ENCODE results near the gene PPP1R3G. TPM values are rescaled to one million over a fixed set of nuclear protein-coding genes. Genes with fewer than 3 reads are reported as not detected.

The PPP1R3G gene
- total and polyA plus RNA-seq, 3 experiments from 2014 or later, result not detected

DNA sequence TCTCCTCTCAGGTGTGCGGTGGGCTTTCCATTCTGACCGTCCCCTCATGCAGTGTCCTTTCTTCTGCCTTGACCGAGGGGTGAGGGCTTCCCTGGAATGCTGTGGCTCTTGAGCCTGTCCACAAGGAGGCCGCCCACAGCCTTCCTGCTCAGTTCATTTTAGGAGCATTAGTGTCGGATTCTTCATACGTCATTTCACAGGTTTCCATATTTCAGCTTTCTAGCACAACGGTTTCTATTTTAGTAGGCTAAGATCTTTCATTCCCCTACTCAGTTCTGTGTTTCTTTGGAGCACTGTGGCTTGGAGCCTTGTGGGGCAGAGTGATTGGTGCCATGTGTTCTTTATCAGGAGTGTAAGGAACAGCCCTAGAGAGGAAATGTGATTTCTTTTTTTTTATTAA, 5.5 kb downstream of the PPP1R3G start:
- Mint-ChIP-seq H3K4me1 (no peaks in the 10 kb centered on the region), H3K27ac (no peak overlapping the region), H3K9me3 (peaks cover 0 to 2% (median 0%) of the 10 kb centered on the region in 5 donors), H3K27me3 (peaks cover 22 to 58% of the 10 kb centered on the region in 2 donors), H3K4me3 (no peak overlapping the region), H3K36me3 (no peaks in the 10 kb centered on the region)
- Histone ChIP-seq H3K27me3 (ENCODE audit: insufficient read depth, low read length, poor library complexity, severe bottlenecking) (no peaks in the 10 kb centered on the region), H3K27ac (ENCODE audit: low read depth, low read length) (no peak overlapping the region), H3K9me3 (ENCODE audit: low read length) (no peaks in the 10 kb centered on the region), H3K4me3 (ENCODE audit: low read length) (no peak overlapping the region), H3K36me3 (ENCODE audit: insufficient read depth, low read length) (no peaks in the 10 kb centered on the region), H3K4me1 (ENCODE audit: insufficient read depth, low read length) (no peaks in the 10 kb centered on the region)
- DNase-seq, result no peak
- ChIA-PET POLR2A (no interaction called here), CTCF (no interaction called here)

DNA sequence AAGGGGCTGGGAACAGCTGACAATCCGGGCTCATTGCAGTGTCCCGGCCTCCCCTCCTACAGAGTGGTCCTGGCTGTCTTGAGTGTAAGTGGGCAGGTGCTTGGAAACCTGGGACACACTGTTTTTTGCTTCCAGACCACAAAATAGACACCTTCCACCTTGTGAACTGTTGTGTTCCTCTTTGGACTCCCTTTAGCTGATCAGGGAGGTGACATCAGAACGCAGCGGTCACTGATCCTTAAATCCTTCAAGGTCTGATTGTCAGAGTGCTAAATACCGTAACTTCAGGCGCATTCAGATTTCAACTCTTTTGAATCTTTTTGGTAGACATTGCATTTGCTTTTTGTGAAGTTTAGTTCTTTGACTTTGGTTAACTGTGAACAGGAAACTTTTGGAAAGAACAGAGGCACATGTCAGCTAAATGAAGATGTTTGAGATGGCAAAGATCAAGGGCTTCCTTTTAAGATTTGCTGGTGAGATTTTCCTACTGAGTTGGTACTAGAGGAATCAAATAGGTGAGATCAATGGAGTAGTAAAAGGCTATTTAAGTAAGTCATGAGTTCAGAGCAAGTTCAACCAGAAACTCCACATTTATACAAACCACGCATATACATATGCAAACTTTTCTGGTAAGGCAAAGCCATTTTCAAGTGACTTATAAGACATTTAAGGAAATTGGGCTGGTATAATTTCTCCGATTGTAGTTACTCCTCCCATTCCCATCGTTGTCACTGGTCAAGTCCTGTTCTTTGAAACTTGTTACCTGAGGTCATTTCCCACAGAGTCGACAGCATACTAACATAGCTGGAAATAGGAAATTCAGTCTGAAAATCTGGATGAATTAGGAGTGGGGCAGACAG, 6.3 kb downstream of the PPP1R3G start:
- no peak for DNase-seq
- H3K27ac ChIP-seq (ENCODE audit: low read depth, low read length), result no peak overlapping the region
- no peak overlapping the region for H3K27ac Mint-ChIP-seq
- ChIA-PET POLR2A (no interaction called here), CTCF (no interaction called here)
- no peaks in the 10 kb centered on the region for H3K27me3 ChIP-seq (ENCODE audit: insufficient read depth, low read length, poor library complexity, severe bottlenecking)
- H3K4me3 Mint-ChIP-seq, result no peak overlapping the region
- H3K27me3 Mint-ChIP-seq, result peaks cover 22 to 55% of the 10 kb centered on the region in 2 donors
- no peaks in the 10 kb centered on the region for H3K9me3 ChIP-seq (ENCODE audit: low read length)
- H3K4me1 ChIP-seq (ENCODE audit: insufficient read depth, low read length), result no peaks in the 10 kb centered on the region
- H3K4me1 Mint-ChIP-seq, result no peaks in the 10 kb centered on the region
- no peak overlapping the region for H3K4me3 ChIP-seq (ENCODE audit: low read length)
- H3K36me3 ChIP-seq (ENCODE audit: insufficient read depth, low read length), result no peaks in the 10 kb centered on the region
- H3K36me3 Mint-ChIP-seq, result no peaks in the 10 kb centered on the region
- H3K9me3 Mint-ChIP-seq, result peaks cover 0 to under 1% (median 0%) of the 10 kb centered on the region in 5 donors

DNA sequence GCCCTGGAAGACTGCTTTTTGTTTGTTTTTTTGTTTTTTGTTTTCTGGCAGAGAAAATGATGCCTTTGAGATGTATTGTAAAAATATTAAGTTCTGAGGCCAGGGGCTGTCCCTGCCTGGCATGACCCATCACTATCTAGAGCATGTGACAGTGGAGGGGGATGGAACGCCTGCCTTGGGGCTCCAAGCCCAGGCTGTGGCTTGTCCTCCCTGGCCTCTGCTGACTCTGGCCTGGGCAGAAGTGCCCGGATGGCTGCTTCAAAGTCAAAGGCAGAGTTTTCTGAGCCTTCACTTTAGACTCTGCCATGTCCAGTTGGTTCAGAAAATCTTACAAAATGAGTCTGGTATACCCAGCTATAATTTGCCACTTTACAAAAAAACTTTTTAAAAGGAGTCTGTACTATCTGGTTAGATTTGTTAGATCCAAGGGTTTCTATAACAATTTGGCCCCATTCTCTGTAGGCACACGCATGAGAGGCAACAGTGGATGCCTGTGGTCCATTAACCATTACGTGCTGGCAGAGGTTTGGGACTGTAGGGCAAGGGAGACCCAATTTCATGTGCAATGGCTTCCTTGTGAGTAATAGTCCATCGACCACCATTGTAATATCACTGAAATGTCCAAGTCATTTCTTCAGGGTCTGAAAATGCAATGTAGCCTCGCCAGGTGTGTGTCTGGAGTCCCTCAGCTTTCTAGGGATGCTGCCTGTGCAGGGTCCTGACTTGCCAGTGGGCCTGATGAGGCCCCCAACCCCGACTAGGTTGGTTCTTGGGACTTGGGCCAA, 8.3 kb downstream of the PPP1R3G start:
- Histone ChIP-seq H3K4me1 (ENCODE audit: insufficient read depth, low read length) (no peaks in the 10 kb centered on the region), H3K4me3 (ENCODE audit: low read length) (no peak overlapping the region), H3K9me3 (ENCODE audit: low read length) (no peaks in the 10 kb centered on the region), H3K27ac (ENCODE audit: low read depth, low read length) (no peak overlapping the region), H3K27me3 (ENCODE audit: insufficient read depth, low read length, poor library complexity, severe bottlenecking) (no peaks in the 10 kb centered on the region), H3K36me3 (ENCODE audit: insufficient read depth, low read length) (no peaks in the 10 kb centered on the region)
- Mint-ChIP-seq H3K4me1 (no peaks in the 10 kb centered on the region), H3K36me3 (no peaks in the 10 kb centered on the region), H3K9me3 (no peaks in the 10 kb centered on the region), H3K27ac (peak overlapping the region in 1 of 8 donors; percentile 60), H3K4me3 (no peak overlapping the region), H3K27me3 (peaks cover 11 to 41% of the 10 kb centered on the region in 2 donors)
- no peak for DNase-seq
- POLR2A ChIA-PET, result no interaction called here
- CTCF ChIA-PET, result no interaction called here

- Mint-ChIP-seq H3K36me3 (no peaks in the 10 kb centered on the region), H3K27me3 (peaks cover 7 to 36% of the 10 kb centered on the region in 2 donors), H3K9me3 (no peaks in the 10 kb centered on the region), H3K27ac (no peak overlapping the region), H3K4me3 (no peak overlapping the region), H3K4me1 (no peaks in the 10 kb centered on the region)
- H3K9me3 ChIP-seq (ENCODE audit: low read length), result no peaks in the 10 kb centered on the region
- no peak overlapping the region for H3K27ac ChIP-seq (ENCODE audit: low read depth, low read length)
- no peak for DNase-seq
- H3K36me3 ChIP-seq (ENCODE audit: insufficient read depth, low read length), result no peaks in the 10 kb centered on the region
- POLR2A ChIA-PET, result no interaction called here
- no peak overlapping the region for H3K4me3 ChIP-seq (ENCODE audit: low read length)
- CTCF ChIA-PET, result no interaction called here
- H3K4me1 ChIP-seq (ENCODE audit: insufficient read depth, low read length), result no peaks in the 10 kb centered on the region
- H3K27me3 ChIP-seq (ENCODE audit: insufficient read depth, low read length, poor library complexity, severe bottlenecking), result no peaks in the 10 kb centered on the region
These were observed 9.2 kb downstream of the PPP1R3G start for GRCh38 chr6:5094327-5094726.

- Mint-ChIP-seq H3K4me3 (no peak overlapping the region), H3K27ac (no peak overlapping the region), H3K36me3 (no peaks in the 10 kb centered on the region), H3K9me3 (no peaks in the 10 kb centered on the region), H3K27me3 (peaks cover 4 to 28% of the 10 kb centered on the region in 2 donors), H3K4me1 (no peaks in the 10 kb centered on the region)
- Histone ChIP-seq H3K27me3 (ENCODE audit: insufficient read depth, low read length, poor library complexity, severe bottlenecking) (no peaks in the 10 kb centered on the region), H3K36me3 (ENCODE audit: insufficient read depth, low read length) (no peaks in the 10 kb centered on the region), H3K9me3 (ENCODE audit: low read length) (no peaks in the 10 kb centered on the region), H3K4me1 (ENCODE audit: insufficient read depth, low read length) (no peaks in the 10 kb centered on the region), H3K27ac (ENCODE audit: low read depth, low read length) (no peak overlapping the region), H3K4me3 (ENCODE audit: low read length) (no peak overlapping the region)
- ChIA-PET CTCF (no interaction called here), POLR2A (no interaction called here)
- DNase-seq, result no peak
These were observed 10.1 kb downstream of the PPP1R3G start for GRCh38 chr6:5095236-5095635.

- Histone ChIP-seq H3K4me1 (ENCODE audit: insufficient read depth, low read length) (no peaks in the 10 kb centered on the region), H3K36me3 (ENCODE audit: insufficient read depth, low read length) (no peaks in the 10 kb centered on the region), H3K9me3 (ENCODE audit: low read length) (no peaks in the 10 kb centered on the region), H3K27ac (ENCODE audit: low read depth, low read length) (no peak overlapping the region), H3K4me3 (ENCODE audit: low read length) (no peak overlapping the region), H3K27me3 (ENCODE audit: insufficient read depth, low read length, poor library complexity, severe bottlenecking) (no peaks in the 10 kb centered on the region)
- no peaks in the 10 kb centered on the region for H3K4me1 Mint-ChIP-seq
- ChIA-PET POLR2A (no interaction called here), CTCF (no interaction called here)
- peaks cover 3 to 19% of the 10 kb centered on the region in 2 donors for H3K27me3 Mint-ChIP-seq
- DNase-seq, result no peak
- H3K36me3 Mint-ChIP-seq, result no peaks in the 10 kb centered on the region
- no peaks in the 10 kb centered on the region for H3K9me3 Mint-ChIP-seq
- H3K4me3 Mint-ChIP-seq, result no peak overlapping the region
- no peak overlapping the region for H3K27ac Mint-ChIP-seq
These were observed 11.3 kb downstream of the PPP1R3G start for GRCh38 chr6:5096482-5096881.

GRCh38 chr6:5098501-5099270, 13.5 kb downstream of the PPP1R3G start:
- no peaks in the 10 kb centered on the region for H3K9me3 ChIP-seq (ENCODE audit: low read length)
- H3K27ac Mint-ChIP-seq, result no peak overlapping the region

GRCh38 chr6:5099537-5099936, 14.4 kb downstream of the PPP1R3G start:
- no peak overlapping the region for H3K27ac ChIP-seq (ENCODE audit: low read depth, low read length)
- CTCF ChIA-PET, result no interaction called here
- H3K27me3 ChIP-seq (ENCODE audit: insufficient read depth, low read length, poor library complexity, severe bottlenecking), result no peaks in the 10 kb centered on the region
- no peak overlapping the region for H3K27ac Mint-ChIP-seq
- DNase-seq, result no peak
- H3K36me3 ChIP-seq (ENCODE audit: insufficient read depth, low read length), result no peaks in the 10 kb centered on the region
- H3K4me3 ChIP-seq (ENCODE audit: low read length), result no peak overlapping the region
- no peaks in the 10 kb centered on the region for H3K9me3 ChIP-seq (ENCODE audit: low read length)
- H3K4me1 ChIP-seq (ENCODE audit: insufficient read depth, low read length), result no peaks in the 10 kb centered on the region
- no peaks in the 10 kb centered on the region for H3K4me1 Mint-ChIP-seq
- no peak overlapping the region for H3K4me3 Mint-ChIP-seq
- H3K36me3 Mint-ChIP-seq, result peaks cover 0 to under 1% (median 0%) of the 10 kb centered on the region in 3 donors
- H3K9me3 Mint-ChIP-seq, result no peaks in the 10 kb centered on the region
- peaks cover 0 to 3% of the 10 kb centered on the region in 2 donors for H3K27me3 Mint-ChIP-seq
- POLR2A ChIA-PET, result no interaction called here

More at GRCh38 chr6:5098501-5099270, 13.5 kb downstream of the PPP1R3G start:
- Histone ChIP-seq H3K36me3 (ENCODE audit: insufficient read depth, low read length) (no peaks in the 10 kb centered on the region), H3K4me3 (ENCODE audit: low read length) (no peak overlapping the region), H3K4me1 (ENCODE audit: insufficient read depth, low read length) (no peaks in the 10 kb centered on the region), H3K27ac (ENCODE audit: low read depth, low read length) (no peak overlapping the region), H3K27me3 (ENCODE audit: insufficient read depth, low read length, poor library complexity, severe bottlenecking) (no peaks in the 10 kb centered on the region)
- ChIA-PET CTCF (no interaction called here), POLR2A (no interaction called here)
- H3K27me3 Mint-ChIP-seq, result peaks cover 0 to 5% of the 10 kb centered on the region in 2 donors
- no peaks in the 10 kb centered on the region for H3K4me1 Mint-ChIP-seq
- H3K36me3 Mint-ChIP-seq, result no peaks in the 10 kb centered on the region
- no peak for DNase-seq
- no peaks in the 10 kb centered on the region for H3K9me3 Mint-ChIP-seq
- H3K4me3 Mint-ChIP-seq, result no peak overlapping the region
